CD4-positive, alpha-beta T cell treated with Interleukin-15 for 4 hours (primary cell): ENCODE results near the gene MMP26.
"Not testable (repeated sequence)": the region's sequence is repeated elsewhere in the genome, so short reads cannot be mapped to it uniquely, and the experiment has no call there.

Experiments used
- DNase-seq: peaks from one replicate; pipeline ENCODE4 v3.0.0-alpha.2; 2020; ENCODE audit warnings: low spot score

Gene MMP26

GRCh38 chr11:4722616-4723534, 18.3 kb downstream of the MMP26 start:
- not testable (repeated sequence) for DNase-seq

- no peak for DNase-seq
Measured at GRCh38 chr11:4727171-4727570, 22.6 kb downstream of the MMP26 start.

- DNase-seq = no peak
Measured at GRCh38 chr11:4740735-4741134, 36.2 kb downstream of the MMP26 start.

- no peak for DNase-seq
Measured at GRCh38 chr11:4748438-4748837, 43.9 kb downstream of the MMP26 start.

- DNase-seq = no peak
Measured at GRCh38 chr11:4751201-4751600, 46.6 kb downstream of the MMP26 start.
